Head of caudate nucleus (tissue), 42 donors: ENCODE results near the gene FOXR1.
"Not testable (repeated sequence)": the region's sequence is repeated elsewhere in the genome, so short reads cannot be mapped to it uniquely, and the experiment has no call there.

Source experiments
- DNase-seq, 42 donors: peaks; one replicate each; pipeline versions ENCODE4 v3.0.0 to v3.0.0-alpha.2; 2020 to 2021; ENCODE audit warnings: mixed read lengths in 7 of 42
- intact Hi-C: fragments of 100-400 bp; cut with DNase I; formaldehyde crosslinking; loops from one replicate; pipeline ENCODE4 v1.15.0; 2022

Gene FOXR1

GRCh38 chr11:118938491-118939403, 32.8 kb upstream of the FOXR1 start:
- DNase-seq, result no peak
- intact Hi-C loops, result loop anchor here (10.0 kb wide), 1 partner anchor 244 kb away; no protein-coding TSS in a partner anchor

DNA sequence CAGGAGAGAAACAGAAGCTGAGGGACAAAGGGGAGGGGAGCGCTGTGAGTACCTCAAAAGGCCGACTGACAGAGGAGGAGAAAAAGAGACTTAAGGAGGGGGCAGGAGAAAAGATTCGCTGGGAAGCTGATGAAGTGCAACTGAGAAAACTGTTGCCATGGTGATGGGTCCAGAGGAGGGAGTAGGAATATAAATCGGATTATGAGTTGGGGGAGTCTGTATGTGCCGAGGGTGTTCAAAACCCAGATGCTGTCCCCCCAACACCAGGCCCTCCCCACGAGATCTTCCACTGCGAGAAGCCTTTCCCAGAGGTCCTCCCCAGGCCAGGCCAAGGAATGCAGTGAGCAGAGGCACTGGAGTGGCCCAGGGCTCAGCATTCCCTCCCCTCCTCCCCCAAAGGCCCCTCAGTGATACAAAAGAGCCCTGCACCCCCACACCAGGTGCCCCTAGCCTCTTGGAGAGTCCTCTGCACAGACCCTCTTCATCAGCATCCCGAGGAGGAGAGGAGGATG, 32.1 kb upstream of the FOXR1 start:
- DNase-seq, result peak in 4 of 42 donors; percentile 21 to 59 (median 50)
- intact Hi-C loops, result loop anchor here (10.0 kb wide), 1 partner anchor 245 kb away; no protein-coding TSS in a partner anchor

DNA sequence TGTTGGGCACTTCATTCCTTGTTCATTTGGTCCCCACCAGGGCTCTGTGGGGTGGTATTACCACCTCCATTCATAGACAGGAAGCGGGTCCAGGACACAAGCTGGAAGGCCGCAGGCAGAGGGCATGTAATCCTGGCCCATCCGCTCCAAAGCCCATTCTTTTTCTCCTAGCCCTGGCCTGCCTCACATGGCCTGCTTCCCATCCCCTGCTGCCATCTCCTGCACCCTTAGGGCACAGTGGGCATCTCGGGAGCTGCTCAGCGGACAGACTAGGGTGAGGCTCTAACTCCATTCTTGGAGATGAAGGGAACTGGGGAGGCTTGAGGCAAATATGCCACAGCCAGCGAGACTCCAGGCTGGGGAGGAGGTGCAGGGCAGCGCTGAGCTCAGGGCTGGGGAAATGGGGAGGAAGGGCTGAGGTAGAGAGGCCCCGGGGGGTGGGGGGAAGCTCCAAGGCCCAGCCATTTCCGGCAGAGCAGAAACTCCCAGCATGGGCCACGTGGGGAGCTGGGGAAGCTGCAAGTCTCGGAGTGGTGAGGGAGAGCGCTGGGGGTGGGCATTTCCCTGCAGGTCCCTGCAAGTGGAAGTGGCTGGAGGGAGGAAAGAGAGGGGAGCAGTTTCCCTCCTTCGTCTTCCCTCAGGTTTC, 31.5 kb upstream of the FOXR1 start:
- peak in 13 of 42 donors; percentile 31 to 66 (median 45) for DNase-seq
- intact Hi-C loops, result loop anchor here (10.0 kb wide), 1 partner anchor 245 kb away; no protein-coding TSS in a partner anchor

DNA sequence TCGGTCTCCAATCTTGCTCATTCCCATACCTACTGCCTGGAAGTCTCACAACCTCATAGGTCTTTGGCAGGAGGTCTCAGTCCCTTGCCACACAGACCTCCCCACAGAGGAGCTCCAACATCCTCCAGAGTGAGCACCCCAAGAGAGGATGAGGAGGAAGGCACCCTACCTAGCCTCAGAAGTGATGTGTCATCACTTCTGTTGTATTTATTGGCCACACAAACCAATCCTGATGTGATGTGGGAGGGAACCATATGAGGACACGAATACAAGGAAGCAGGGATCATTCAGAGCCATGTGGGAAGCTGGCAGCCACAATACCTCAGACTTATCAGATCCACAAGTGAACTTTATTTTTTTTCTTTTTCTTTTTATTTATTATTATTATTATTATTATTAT, 24.5 kb upstream of the FOXR1 start:
- DNase-seq, result no peak
- intact Hi-C loops, result no loop called here

- intact Hi-C loops, result no loop called here
- DNase-seq, result no peak
These were observed 23.6 kb upstream of the FOXR1 start for GRCh38 chr11:118948000-118948399.

DNA sequence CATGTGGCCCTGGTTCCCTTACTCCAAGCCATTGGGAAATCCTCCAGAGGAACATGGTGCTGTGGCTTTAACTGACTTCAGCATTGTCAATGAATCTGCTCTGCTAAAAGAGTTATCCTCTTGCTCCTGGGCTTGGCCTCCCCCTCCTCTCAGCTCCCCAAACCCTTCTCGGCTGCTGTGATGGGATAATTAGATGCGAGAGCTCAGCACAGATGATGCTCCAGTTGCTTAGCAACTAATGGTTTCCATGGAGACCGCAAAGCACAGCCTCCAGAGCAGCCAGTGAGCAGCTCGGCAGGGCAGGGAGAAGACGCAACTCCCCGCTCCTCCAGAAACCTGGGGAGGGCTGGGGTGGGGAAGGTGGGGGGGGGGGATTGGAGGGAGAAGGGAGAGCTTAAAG, 18.3 kb upstream of the FOXR1 start:
- DNase-seq, result peak; percentile 67 to 98 (median 88)
- intact Hi-C loops, result no loop called here

- peak in 1 of 42 donors; percentile 40 for DNase-seq
- intact Hi-C loops, result not testable (repeated sequence)
These were observed 17.6 kb upstream of the FOXR1 start for GRCh38 chr11:118953976-118954375.

DNA sequence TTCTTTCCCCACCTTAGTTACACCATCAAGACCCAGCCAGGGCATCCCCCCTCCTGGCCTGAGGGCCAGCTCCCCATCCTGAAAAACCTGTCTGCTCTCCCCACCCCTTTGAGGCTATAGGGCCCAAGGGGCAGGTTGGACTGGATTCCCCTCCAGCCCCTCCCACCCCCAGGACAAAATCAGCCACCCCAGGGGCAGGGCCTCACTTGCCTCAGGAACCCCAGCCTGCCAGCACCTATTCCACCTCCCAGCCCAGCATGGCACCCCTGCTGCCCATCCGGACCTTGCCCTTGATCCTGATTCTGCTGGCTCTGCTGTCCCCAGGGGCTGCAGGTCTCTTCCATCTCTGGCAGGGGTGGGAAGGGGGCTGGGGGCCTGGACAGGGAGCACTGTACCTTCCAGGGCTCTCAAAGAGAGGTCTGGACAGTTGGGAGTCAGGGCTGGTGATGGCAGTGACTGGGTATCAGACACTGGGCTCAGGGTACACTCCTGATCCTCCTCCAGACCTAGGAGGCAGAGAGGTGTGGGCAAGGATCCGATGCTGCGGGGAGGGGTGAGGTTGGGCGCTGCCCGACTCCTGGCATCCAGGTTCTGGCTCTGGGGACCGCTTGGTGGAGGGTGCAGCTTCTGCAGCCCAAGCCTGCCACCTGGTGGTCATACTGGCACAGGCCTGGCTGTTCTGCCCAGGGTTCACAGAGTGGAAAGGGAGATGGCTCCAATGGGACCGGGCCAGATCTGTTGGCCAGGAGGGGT, 15.3 kb upstream of the FOXR1 start, which contains the start of gene UPK2:
Gene UPK2 (plus strand): TSS at position 205 of the 753 bp plus-strand sequence. CDS start 53 bp downstream, at position 258.
- DNase-seq, result peak; percentile 87 to 97 (median 93)
- intact Hi-C loops, result loop anchor here (2.0 kb wide), 1 partner anchor 49 kb away; no protein-coding TSS in a partner anchor

GRCh38 chr11:118956847-118957469, 14.6 kb upstream of the FOXR1 start:
- intact Hi-C loops, result loop anchor here (2.0 kb wide), 1 partner anchor 50 kb away; no protein-coding TSS in a partner anchor
- DNase-seq, result no peak

GRCh38 chr11:118957549-118957948, 14.0 kb upstream of the FOXR1 start:
- no peak for DNase-seq

DNA sequence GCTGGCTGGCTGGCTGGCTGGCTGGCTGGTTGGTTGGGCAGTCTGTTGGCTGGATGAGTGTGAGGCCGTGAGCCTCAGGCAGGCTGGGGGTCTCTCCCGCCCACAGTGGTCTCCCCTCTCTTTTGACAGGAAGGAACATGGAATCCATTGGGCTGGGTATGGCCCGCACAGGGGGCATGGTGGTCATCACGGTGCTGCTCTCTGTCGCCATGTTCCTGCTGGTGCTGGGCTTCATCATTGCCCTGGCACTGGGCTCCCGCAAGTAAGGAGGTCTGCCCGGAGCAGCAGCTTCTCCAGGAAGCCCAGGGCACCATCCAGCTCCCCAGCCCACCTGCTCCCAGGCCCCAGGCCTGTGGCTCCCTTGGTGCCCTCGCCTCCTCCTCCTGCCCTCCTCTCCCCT, 13.6 kb upstream of the FOXR1 start:
- intact Hi-C loops, result loop anchor here (2.0 kb wide), 1 partner anchor 51 kb away; no protein-coding TSS in a partner anchor
- no peak for DNase-seq

More at GRCh38 chr11:118957549-118957948, 14.0 kb upstream of the FOXR1 start:
- intact Hi-C loops, result loop anchor here (2.0 kb wide), 1 partner anchor 51 kb away; no protein-coding TSS in a partner anchor

GRCh38 chr11:118958577-118958976, 13.0 kb upstream of the FOXR1 start:
- no peak for DNase-seq
- intact Hi-C loops, result no loop called here

GRCh38 chr11:118961189-118961588, 10.4 kb upstream of the FOXR1 start:
- no peak for DNase-seq
- intact Hi-C loops, result no loop called here

GRCh38 chr11:118961591-118961990, 10.0 kb upstream of the FOXR1 start:
- DNase-seq, result no peak
- intact Hi-C loops, result no loop called here

DNA sequence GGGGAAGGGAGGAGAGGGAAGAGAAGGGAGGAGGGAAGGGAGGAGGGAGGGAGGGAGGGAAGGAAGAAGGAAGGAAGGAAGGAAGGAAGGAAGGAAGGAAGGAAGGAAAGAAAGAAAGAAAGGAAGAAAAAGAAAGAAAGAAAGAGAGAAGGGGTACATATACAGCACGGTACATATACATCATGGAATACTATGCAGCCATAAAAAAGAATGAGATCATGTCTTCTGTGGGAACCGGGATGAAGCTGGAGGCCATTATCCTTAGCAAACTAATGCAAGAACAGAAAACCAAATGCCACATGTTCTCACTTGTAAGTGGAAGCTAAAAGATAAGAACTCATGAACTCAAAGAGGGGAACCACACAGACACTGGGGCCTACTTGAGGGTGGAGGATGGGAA, 2.1 kb upstream of the FOXR1 start:
- DNase-seq, intact Hi-C loops: not testable (repeated sequence)

DNA sequence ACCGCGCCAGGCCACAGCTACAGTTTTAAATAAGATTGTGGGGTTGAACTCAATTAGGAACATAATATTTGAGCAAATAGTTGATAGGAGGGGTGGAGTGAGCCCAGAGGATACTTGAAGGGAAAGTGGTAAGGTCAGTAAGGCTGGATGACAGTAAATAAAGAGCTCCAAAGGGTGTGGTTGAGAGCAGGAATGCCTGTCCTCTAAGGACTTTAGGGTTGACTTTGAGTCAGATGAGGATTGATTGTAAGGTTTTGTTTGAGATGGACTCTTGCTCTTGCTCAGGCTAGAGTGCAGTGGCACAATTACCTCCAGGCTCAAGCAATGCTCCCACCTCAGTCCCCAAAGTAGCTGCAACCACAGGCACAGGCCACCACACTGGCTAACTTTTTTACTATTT, 2.4 kb downstream of the FOXR1 start:
- no peak for DNase-seq
- intact Hi-C loops, result no loop called here

DNA sequence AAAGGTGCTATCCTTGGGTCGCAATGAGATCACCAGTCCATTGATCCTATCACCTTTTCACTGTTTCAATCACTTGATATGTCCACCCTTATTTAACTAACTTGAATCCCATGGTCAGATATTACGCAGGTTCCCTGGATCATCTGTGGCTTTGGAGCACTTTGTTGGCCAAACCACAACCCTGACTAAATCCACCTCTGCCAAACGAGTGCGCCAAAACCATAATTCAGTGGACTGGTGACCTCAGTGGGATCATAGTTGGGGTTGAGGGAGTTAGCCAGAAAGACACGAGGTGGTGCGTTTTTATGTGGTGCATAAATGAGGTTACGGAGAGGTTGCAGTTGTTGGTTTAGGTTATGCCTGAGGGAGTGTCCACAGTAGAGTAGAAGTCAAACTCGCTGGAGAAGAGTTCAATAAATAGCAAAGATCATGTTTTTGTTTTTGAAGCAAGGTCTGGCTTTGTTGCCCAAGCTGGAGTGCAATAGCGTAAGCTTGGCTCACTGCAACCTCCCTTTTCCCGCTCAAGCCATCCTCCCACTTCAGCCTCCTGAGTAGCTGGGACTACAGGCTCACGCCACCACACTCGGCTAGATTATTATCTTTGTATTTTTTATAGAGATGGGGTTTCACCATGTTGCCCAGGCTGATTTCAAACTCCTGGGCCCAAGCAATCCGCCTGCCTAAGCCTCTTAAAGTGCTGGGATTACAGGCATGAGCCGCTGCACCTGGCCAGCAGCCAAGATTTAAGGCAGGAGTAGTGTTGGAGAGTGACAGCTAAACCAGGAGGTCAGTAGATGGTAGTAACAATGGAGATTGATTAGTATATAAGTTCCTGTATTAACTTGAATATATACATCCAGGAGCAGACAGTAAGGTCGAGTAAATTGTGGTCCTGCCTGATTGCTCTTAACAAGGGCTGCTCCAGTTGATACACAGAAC, 4.5 kb downstream of the FOXR1 start:
- DNase-seq, result no peak
- intact Hi-C loops, result no loop called here
